ENCODE data around the gene OR5B21.

DNA sequence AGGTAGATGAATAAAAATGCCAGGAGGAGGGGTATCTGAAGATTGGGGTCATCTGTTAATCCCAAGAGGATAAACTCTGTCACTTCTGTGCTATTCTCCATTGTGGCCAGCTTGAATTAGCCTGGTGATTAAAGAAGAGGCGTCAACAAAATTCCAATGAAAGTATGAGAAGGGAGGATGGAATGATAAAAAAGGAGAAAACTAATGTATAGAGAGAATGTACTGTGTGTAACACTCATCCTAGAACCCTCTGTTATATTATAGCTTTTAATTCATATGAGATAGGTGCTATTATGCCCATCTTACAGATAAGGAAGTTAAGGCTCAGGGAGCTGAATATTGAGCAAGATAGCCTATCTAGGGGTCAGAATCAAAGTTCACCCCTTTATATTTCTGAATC is at the start of gene OR5B21:
- TF ChIP-seq POLR2AphosphoS5 (IDR thresholded peaks at IDR 0.05; ENCODE audit: low read depth, low read length) (no peak), TAF1 (IDR thresholded peaks at IDR 0.05; ENCODE audit: borderline replicate concordance, insufficient read depth, low read length) (no peak)
